ENCODE results near the gene TTLL11.

- TF ChIP-seq CTCF (IDR thresholded peaks at IDR 0.05; ENCODE audit: low read depth, low read length, missing input control) (no peak), FOXA1 (IDR thresholded peaks at IDR 0.05) (no peak), JUND (IDR thresholded peaks at IDR 0.05) (no peak), REST (IDR thresholded peaks at IDR 0.05) (no peak), RAD21 (IDR thresholded peaks at IDR 0.05) (no peak)
Observed at GRCh38 chr9:121868626-121869025, 224.5 kb downstream of the TTLL11 start.
